NB4 (cell line): ENCODE results near the gene RALB.

Experiments
- DNase-seq: peaks from one replicate; pipeline ENCODE4 v3.0.0; 2010; ENCODE audit warnings: low read depth
- H3K4me3 ChIP-seq: one replicate; pipeline ENCODE4 v1.5.1; 2011; ENCODE audit warnings: mild to moderate bottlenecking, low read depth, low read length, moderate library complexity
- CTCF ChIP-seq: IDR thresholded peaks from one replicate; pipeline ENCODE4 v1.5.1; 2012; ENCODE audit warnings: low read depth, low read length
- MAX ChIP-seq: IDR thresholded peaks from 2 replicates; pipeline ENCODE4 v1.6.1; 2011; ENCODE audit warnings: low read depth, low read length
- MYC ChIP-seq: IDR thresholded peaks from 2 replicates; pipeline ENCODE4 v1.6.1; 2011; ENCODE audit warnings: low read depth, low read length
- POLR2A ChIP-seq: IDR thresholded peaks from 2 replicates; pipeline ENCODE4 v1.6.1; 2011; ENCODE audit warnings: mild to moderate bottlenecking; ENCODE audit not compliant: insufficient read length; ENCODE audit errors: extremely low read depth

The RALB gene

GRCh38 chr2:120250640-120251039 is 2.0 kb upstream of the RALB start:
- TF ChIP-seq POLR2A (no peak), CTCF (no peak), MAX (no peak), MYC (no peak)
- no peak for DNase-seq
- H3K4me3 ChIP-seq, result no peak overlapping the region

GRCh38 chr2:120251078-120251477 is 1.6 kb upstream of the RALB start:
- no peak overlapping the region for H3K4me3 ChIP-seq
- TF ChIP-seq MYC (no peak), MAX (no peak), CTCF (no peak), POLR2A (no peak)
- DNase-seq, result peak; percentile 36

- TF ChIP-seq POLR2A, result no peak
- TF ChIP-seq MYC, result peak; percentile 75
- peak; percentile 74 for TF ChIP-seq MAX
- no peak for TF ChIP-seq CTCF
- DNase-seq, result peak; percentile 86
- H3K4me3 ChIP-seq, result peak overlapping the region; percentile 67
These were observed 800 bp upstream of the RALB start for GRCh38 chr2:120251880-120252224.

- peak; percentile 10 for TF ChIP-seq MAX
- peak; percentile 9 for TF ChIP-seq CTCF
- no peak for TF ChIP-seq POLR2A
- peak; percentile 17; the same call in 1 of the 2 replicates for TF ChIP-seq MYC
- peak overlapping the region; percentile 75 for H3K4me3 ChIP-seq
- DNase-seq, result peak; percentile 95
These were observed 600 bp downstream of the RALB start for GRCh38 chr2:120253021-120253882.

- H3K4me3 ChIP-seq, result peak overlapping the region; percentile 75
- no peak for TF ChIP-seq POLR2A
- TF ChIP-seq MAX, result no peak
- TF ChIP-seq CTCF, result no peak
- no peak for TF ChIP-seq MYC
- DNase-seq, result no peak
These were observed 1.5 kb downstream of the RALB start for GRCh38 chr2:120254178-120254577.
